ENCODE measurements around the gene OR52K1.
"Not testable (repeated sequence)": the region's sequence is repeated elsewhere in the genome, so short reads cannot be mapped to it uniquely, and the experiment has no call there.

Gene OR52K1

GRCh38 chr11:4491878-4492606 is 9.6 kb downstream of the OR52K1 start:
- DNase-seq: no peak

GRCh38 chr11:4493480-4493818 is 11.0 kb downstream of the OR52K1 start:
- no peak for DNase-seq

- no peak for DNase-seq
Measured at GRCh38 chr11:4495487-4495886, 13.0 kb downstream of the OR52K1 start.

GRCh38 chr11:4495986-4496385 is 13.5 kb downstream of the OR52K1 start:
- DNase-seq: no peak

GRCh38 chr11:4496557-4497248 is 14.3 kb downstream of the OR52K1 start:
- DNase-seq: no peak

GRCh38 chr11:4508886-4509285 is 26.4 kb downstream of the OR52K1 start:
- DNase-seq: no peak

GRCh38 chr11:4511282-4512245 is 29.1 kb downstream of the OR52K1 start:
- no peak for DNase-seq

- no peak for DNase-seq
Measured at GRCh38 chr11:4514196-4514595, 31.8 kb downstream of the OR52K1 start.

- no peak for DNase-seq
Measured at GRCh38 chr11:4522339-4522738, 39.9 kb downstream of the OR52K1 start.

- no peak for DNase-seq
Measured at GRCh38 chr11:4522752-4523151, 40.3 kb downstream of the OR52K1 start.

GRCh38 chr11:4523666-4524065 is 41.2 kb downstream of the OR52K1 start:
- DNase-seq: no peak

GRCh38 chr11:4527926-4528325 is 45.5 kb downstream of the OR52K1 start:
- no peak for DNase-seq

- DNase-seq: not testable (repeated sequence)
Measured at GRCh38 chr11:4531686-4532085, 49.2 kb downstream of the OR52K1 start.

GRCh38 chr11:4539603-4540219 is 57.3 kb downstream of the OR52K1 start:
- peak; percentile 30 to 34 for DNase-seq

GRCh38 chr11:4541071-4541470 is 58.6 kb downstream of the OR52K1 start:
- no peak for DNase-seq
